ENCODE measurements around the gene COL9A2.
"Not testable (repeated sequence)": the region's sequence is repeated elsewhere in the genome, so short reads cannot be mapped to it uniquely, and the experiment has no call there.

The COL9A2 gene

DNA sequence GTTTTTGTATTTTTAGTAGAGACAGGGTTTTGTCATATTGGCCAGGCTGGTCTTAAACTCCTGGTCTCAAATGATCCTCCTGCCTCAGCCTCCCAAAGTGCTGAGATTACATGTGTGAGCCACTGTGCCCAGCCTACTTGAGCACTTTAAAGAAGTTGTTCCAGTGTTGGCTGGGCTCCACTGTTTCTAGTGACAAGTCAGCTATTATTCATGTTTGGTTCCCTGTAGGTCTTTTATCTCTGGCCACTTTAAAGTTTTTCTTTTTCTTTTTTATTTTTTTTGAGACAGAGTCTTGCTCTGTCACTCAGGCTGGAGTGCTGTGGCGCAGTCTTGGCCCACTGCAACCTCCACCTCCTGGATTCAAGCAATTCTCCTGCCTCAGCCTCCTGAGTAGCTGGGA is 14.3 kb upstream of the COL9A2 start:
- H3K27ac ChIP-seq, H3K4me3 ChIP-seq: not testable (repeated sequence)

DNA sequence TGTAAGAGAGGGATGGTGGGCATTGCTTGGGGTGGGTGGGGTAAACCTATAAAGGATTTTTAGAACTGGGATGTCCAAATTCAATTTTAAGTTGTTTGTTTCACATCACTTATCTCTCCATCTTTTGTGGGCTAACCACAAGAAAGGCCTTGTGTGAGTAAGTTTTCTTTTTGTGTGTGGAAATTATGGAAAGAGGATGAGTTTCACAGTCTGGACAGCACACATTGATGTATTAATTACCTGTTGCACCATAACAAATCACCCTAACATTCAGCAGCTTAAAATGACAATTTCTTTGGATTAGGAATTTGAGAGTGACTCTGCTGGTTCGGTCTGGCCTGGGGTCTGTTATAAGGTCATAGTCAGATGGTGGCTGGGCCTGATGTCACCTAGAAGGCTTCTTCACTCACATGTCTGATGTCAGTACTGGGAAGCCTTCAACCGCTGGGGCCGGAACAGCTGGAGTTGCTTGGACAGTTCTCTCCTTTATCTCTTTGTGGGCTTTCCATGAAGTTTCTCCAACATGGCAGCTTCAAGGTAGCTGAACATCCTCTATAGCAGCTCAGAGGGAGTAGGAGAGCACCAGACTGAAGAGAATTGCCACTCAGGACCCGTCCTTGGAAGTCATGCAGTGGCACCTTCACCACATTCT is 2.0 kb upstream of the COL9A2 start:
- H3K4me3 ChIP-seq = no peak overlapping the region

DNA sequence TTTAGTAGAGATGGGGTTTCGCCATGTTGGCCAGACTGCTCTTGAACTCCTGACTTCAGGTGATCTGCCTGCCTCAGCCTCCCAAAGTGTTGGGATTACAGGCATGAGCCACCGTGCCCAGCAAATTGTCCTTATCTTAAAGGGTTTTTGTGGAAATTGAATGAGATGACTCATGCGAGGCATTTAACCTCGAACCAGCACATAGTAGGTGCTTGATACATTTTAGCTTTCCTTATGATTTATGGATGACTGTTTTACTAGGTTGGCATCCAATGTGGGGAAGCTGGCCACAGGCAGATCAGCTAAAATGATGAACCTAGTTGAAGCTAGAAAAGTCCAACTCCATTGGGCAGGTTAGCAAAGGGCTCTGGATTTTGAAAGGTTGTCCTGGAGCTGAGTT is 1.4 kb upstream of the COL9A2 start:
- no peak overlapping the region for H3K4me3 ChIP-seq
- no peak overlapping the region for H3K27ac ChIP-seq

More for the DNA sequence above, 2.0 kb upstream of the COL9A2 start:
- H3K27ac ChIP-seq = no peak overlapping the region

DNA sequence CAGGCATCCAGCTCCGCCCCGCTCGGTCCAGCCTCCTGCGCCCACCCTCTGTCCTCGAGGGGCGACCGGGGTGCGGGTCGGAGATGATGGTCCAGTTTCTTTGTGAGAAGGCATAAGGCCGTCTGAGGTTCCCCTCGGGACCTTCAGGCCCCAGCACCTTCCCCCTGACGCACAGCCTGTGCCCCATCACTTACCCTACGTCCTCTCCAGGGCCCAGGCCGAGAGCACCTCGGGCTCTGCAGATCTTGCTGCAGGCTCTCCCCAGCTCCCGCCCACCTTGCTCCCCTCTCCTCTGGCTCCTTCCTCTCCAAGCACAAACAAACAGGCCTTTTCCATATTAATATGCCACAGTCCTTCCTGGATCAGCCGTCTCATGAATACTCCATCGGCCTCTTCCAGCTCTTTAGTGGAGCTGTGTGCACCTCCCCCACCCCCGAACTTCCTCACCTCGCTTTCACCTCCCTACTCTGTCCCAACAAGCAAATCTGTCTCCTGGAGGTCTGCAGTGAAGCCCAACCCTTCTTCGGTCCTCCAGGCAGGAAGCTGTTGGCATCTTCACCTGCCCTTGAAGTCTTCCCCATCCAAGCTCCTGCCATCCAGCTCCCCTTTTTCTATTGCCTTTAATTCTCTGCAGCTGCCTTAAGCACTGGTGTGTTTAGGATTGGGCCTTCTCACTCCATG is 448 bp upstream of the COL9A2 start:
- peak overlapping the region in 6 of 7 experiments; percentile 24 to 45 (median 38) for H3K4me3 ChIP-seq

GRCh38 chr1:40315795-40316594 is 1.1 kb downstream of the COL9A2 start:
- Histone ChIP-seq H3K27ac (peak overlapping the region in 9 of 21 experiments; percentile 1 to 64 (median 42)), H3K4me3 (peak overlapping the region; percentile 24 to 45 (median 37))

More for the DNA sequence above, 448 bp upstream of the COL9A2 start:
- H3K27ac ChIP-seq = peak overlapping the region in 3 of 21 experiments; percentile 15 to 25 (median 24)

DNA sequence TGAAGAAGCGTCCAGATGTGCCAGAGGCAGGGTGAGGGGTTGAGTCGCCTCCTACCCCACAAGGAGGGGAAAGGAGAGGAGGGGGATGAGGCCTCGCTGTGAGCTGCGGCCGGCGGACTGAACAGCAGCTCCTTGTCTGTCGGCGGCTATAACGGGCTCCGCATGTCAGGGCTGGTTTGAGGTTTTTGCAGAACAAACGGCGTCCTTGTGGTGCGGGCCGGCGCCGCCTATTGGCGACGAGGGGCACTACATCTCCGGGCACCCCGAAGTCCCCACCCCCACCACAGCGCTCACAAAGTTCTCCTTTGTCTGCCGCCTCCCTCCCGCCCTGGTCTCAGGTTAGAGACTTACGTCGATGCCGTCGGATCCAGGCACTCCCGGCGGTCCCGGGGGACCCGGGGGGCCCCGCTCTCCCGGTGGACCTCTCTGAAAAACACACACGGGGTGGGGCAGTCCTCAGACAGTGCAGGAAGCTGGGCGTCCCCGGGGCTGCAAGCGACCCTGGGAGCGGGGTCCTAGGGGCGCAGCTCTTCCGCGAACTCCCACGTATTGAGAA is 1.8 kb downstream of the COL9A2 start:
- Histone ChIP-seq H3K27ac (peak overlapping the region in 10 of 21 experiments; percentile 16 to 64 (median 39)), H3K4me3 (peak overlapping the region; percentile 24 to 45 (median 37))

GRCh38 chr1:40314721-40315238 is 2.3 kb downstream of the COL9A2 start:
- H3K27ac ChIP-seq = peak overlapping the region in 5 of 21 experiments; percentile 16 to 42 (median 23)
- H3K4me3 ChIP-seq = peak overlapping the region in 4 of 7 experiments; percentile 28 to 45 (median 35)

GRCh38 chr1:40313958-40314720 is 2.9 kb downstream of the COL9A2 start:
- H3K27ac ChIP-seq = no peak overlapping the region

GRCh38 chr1:40313329-40313957 is 3.6 kb downstream of the COL9A2 start:
- Histone ChIP-seq H3K4me3 (no peak overlapping the region), H3K27ac (no peak overlapping the region)

More at GRCh38 chr1:40313958-40314720, 2.9 kb downstream of the COL9A2 start:
- H3K4me3 ChIP-seq = no peak overlapping the region

- H3K27ac ChIP-seq = peak overlapping the region in 4 of 21 experiments; percentile 11 to 68 (median 30)
- no peak overlapping the region for H3K4me3 ChIP-seq
These were observed 4.6 kb downstream of the COL9A2 start for GRCh38 chr1:40312238-40313205.

DNA sequence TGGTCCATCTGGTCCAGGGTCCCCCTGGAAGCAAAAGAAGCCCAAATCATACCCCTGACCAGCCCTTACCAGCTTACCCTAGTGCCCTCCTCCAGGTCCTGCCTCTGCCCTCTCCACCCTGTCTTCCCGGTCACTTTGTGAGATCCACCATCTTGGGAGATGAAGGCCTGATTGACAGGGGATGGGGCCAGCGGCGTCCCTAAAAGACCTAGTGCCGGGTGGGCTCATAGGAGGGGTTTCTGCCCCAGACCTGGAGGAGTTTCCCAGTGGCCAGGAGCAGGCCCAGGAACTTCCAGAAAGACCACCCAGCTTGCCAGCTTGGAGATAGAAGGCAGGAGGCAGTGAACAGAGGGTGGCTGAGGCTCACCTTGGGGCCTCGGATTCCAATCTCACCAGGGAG is 5.4 kb downstream of the COL9A2 start:
- peak overlapping the region in 1 of 21 experiments; percentile 11 for H3K27ac ChIP-seq
- H3K4me3 ChIP-seq = no peak overlapping the region

GRCh38 chr1:40310983-40311642 is 6.0 kb downstream of the COL9A2 start:
- Histone ChIP-seq H3K4me3 (no peak overlapping the region), H3K27ac (no peak overlapping the region)

DNA sequence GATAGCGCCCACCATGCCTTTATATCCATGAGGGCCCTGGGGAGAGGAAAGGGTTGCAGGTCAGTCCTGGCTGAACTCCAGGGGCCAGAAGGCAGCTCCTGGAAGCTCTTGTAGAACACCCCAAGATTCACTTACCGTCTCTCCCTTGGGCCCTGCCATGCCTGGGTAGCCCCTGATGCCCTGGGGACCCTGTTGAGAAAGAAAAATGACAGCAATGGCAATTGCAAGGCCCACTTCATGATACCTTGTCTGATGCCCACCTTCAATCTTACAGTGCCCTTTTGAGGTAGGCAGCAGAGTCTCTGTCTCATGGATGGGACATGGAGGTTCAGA is 7.0 kb downstream of the COL9A2 start:
- no peak overlapping the region for H3K27ac ChIP-seq
- H3K4me3 ChIP-seq = no peak overlapping the region

- Histone ChIP-seq H3K27ac (no peak overlapping the region), H3K4me3 (no peak overlapping the region)
These were observed 7.5 kb downstream of the COL9A2 start for GRCh38 chr1:40309374-40310128.

DNA sequence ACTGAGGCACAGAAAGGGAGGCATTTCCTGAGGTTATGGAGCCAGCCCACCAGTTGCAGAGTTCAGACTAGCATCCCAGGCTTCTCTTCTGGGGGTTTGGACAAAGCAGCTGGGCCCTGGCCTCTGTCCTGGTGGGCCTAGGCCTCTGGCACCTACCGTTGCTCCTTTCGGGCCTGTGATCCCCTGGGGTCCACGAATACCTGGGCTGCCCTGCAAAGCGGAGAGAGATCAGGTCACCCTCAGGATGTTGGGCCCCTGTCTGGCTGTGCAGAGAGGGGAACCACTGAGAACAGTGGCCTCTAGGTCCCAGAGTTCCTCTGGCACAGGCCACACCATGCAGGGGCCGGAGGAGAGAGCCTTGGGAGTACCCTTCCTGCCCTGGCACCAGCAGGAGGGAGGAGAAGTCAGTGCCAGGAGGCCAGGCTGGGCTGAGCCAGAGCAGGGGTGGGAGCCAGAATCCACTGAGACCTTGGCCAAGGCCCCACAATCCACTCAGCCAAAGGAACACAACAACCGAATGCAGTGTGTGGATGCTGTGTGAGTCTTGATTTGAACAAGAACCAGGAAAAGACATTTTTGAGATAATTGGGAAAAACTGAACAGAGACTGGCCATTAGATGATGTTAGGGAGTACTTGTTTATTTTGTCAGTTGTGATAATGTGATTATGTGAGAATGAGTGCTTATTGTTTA is 8.9 kb downstream of the COL9A2 start:
- Histone ChIP-seq H3K27ac (no peak overlapping the region), H3K4me3 (no peak overlapping the region)

GRCh38 chr1:40307186-40307585 is 9.9 kb downstream of the COL9A2 start:
- Histone ChIP-seq H3K4me3 (no peak overlapping the region), H3K27ac (no peak overlapping the region)

All from skin epidermis (tissue), 12 donors.